Endothelial cell of umbilical vein (primary cell): Measurements from ENCODE around the gene FAM110C. TPM values are rescaled to one million over a fixed set of nuclear protein-coding genes. Genes with fewer than 3 reads are reported as not detected.

Source experiments
- BruUV-seq: library from RNA; stranded (reverse); fragments of 400-500 nt; replicated peaks from 2 replicates; lab custom pipeline; 2021; lab: Mats Ljungman, UMichigan
- CTCF ChIA-PET: fragments of 300-600, 350-600 bp; sonication (Branson Sonifier 250); formaldehyde crosslinking; loops from one replicate; lab custom pipeline; 2021; ENCODE audit warnings: antibody characterized with exemption, inconsistent platforms; lab: Charles Lee
- POLR2A ChIA-PET: fragments of 300-600, 350-600 bp; sonication (Branson Sonifier 250); formaldehyde crosslinking; loops from one replicate; lab custom pipeline; 2021; ENCODE audit warnings: antibody characterized with exemption, inconsistent platforms; lab: Charles Lee
- DNase-seq: peaks from one replicate; pipeline ENCODE4 v3.0.0-alpha.2; 2011; ENCODE audit warnings: low read depth, low spot score
- FAIRE-seq: peaks from 2 replicates; lab custom pipeline; 2011; peaks lifted over from hg19 to GRCh38; lab: Jason Lieb, UNC
- H2AFZ ChIP-seq: 2 replicates; pipeline ENCODE4 v1.6.0; 2012; ENCODE audit warnings: low read depth, low read length, control low read depth, inconsistent platforms
- H3K27ac ChIP-seq: 2 replicates; pipeline ENCODE4 v1.5.1; 2011; ENCODE audit warnings: low read depth, mild to moderate bottlenecking, control low read depth, low read length, moderate library complexity; ENCODE audit not compliant: insufficient read depth
- H3K27me3 ChIP-seq, 2 experiments: 2 replicates each; pipeline versions ENCODE4 v1.6.0 to v1.6.1; 2011; ENCODE audit warnings: low read length in 2 of 2, mixed read lengths in 1 of 2; ENCODE audit not compliant: control insufficient read depth in 2 of 2, insufficient read depth in 2 of 2
- H3K36me3 ChIP-seq, 2 experiments: 2 replicates in 1 of 2; 3 replicates in 1 of 2; pipeline ENCODE4 v1.5.1; 2011; ENCODE audit warnings: low read length in 2 of 2, mild to moderate bottlenecking in 1 of 2, moderate library complexity in 1 of 2; ENCODE audit not compliant: control insufficient read depth in 2 of 2, insufficient read depth in 2 of 2; ENCODE audit errors: extremely low read depth in 1 of 2
- H3K4me1 ChIP-seq: 3 replicates; pipeline ENCODE4 v1.5.1; 2011; ENCODE audit warnings: mild to moderate bottlenecking, low read length; ENCODE audit not compliant: control insufficient read depth, insufficient read depth; ENCODE audit errors: extremely low read depth
- H3K4me2 ChIP-seq: 2 replicates; pipeline ENCODE4 v1.6.1; 2011; ENCODE audit warnings: low read length, control low read depth, mixed read lengths; ENCODE audit not compliant: insufficient read depth
- H3K4me3 ChIP-seq, 3 experiments: fragments of 200-600 bp in 1 of 3; sonication (generic), shearing (Covaris generic) in 1 of 3; replicated peaks in 1 of 3; 2 replicates each; pipeline ENCODE4 v1.5.1; 2011 to 2016; ENCODE audit warnings: control low read depth in 3 of 3, low read length in 3 of 3, mild to moderate bottlenecking in 2 of 3, inconsistent platforms in 1 of 3, low read depth in 1 of 3, moderate library complexity in 1 of 3; ENCODE audit not compliant: insufficient read depth in 1 of 3
- H3K79me2 ChIP-seq: 2 replicates; pipeline ENCODE4 v1.6.0; 2012; ENCODE audit warnings: low read length, inconsistent platforms; ENCODE audit not compliant: control insufficient read depth, insufficient read depth
- H3K9ac ChIP-seq: replicated peaks from 2 replicates; pipeline ENCODE3; 2011; ENCODE audit warnings: low read length, control low read depth; ENCODE audit not compliant: insufficient read depth; ENCODE audit errors: extremely low read depth
- H3K9me1 ChIP-seq: replicated peaks from 3 replicates; pipeline ENCODE4 v1.6.0; 2011; ENCODE audit warnings: mild to moderate bottlenecking, low read length; ENCODE audit not compliant: control insufficient read depth, insufficient read depth; ENCODE audit errors: extremely low read depth
- H3K9me3 ChIP-seq: replicated peaks from 2 replicates; pipeline ENCODE4 v1.5.1; 2012; ENCODE audit warnings: low read length, inconsistent platforms; ENCODE audit not compliant: control insufficient read depth, insufficient read depth
- H4K20me1 ChIP-seq: replicated peaks from 2 replicates; pipeline ENCODE3; 2011; ENCODE audit warnings: mild to moderate bottlenecking, low read length; ENCODE audit not compliant: control insufficient read depth, insufficient read depth; ENCODE audit errors: extremely low read depth
- CTCF ChIP-seq, 2 donors: IDR thresholded peaks; 1 replicate in 1 of 2; 2 replicates in 1 of 2; pipeline ENCODE4 v1.5.1; 2011; ENCODE audit warnings: low read length in 2 of 2, mild to moderate bottlenecking in 2 of 2, moderate library complexity in 2 of 2, control low read depth in 1 of 2, inconsistent platforms in 1 of 2, low read depth in 1 of 2; ENCODE audit not compliant: insufficient read depth in 1 of 2; ENCODE audit errors: extremely low read depth in 1 of 2
- EZH2 ChIP-seq: IDR thresholded peaks from 2 replicates; pipeline ENCODE4 v1.6.1; 2012; ENCODE audit warnings: borderline replicate concordance, low read depth, mild to moderate bottlenecking, moderate library complexity, low read length, inconsistent platforms; ENCODE audit not compliant: severe bottlenecking
- FOS ChIP-seq: IDR thresholded peaks from 2 replicates; pipeline ENCODE4 v1.6.1; 2011; ENCODE audit warnings: mild to moderate bottlenecking, low read length, moderate library complexity, borderline replicate concordance; ENCODE audit not compliant: insufficient read depth
- GATA2 ChIP-seq: IDR thresholded peaks from 2 replicates; pipeline ENCODE4 v1.7.0; 2011; ENCODE audit warnings: low read depth, mild to moderate bottlenecking, moderate library complexity, mixed read lengths, low read length; ENCODE audit not compliant: insufficient read length, insufficient read depth
- JUN ChIP-seq: IDR thresholded peaks from 2 replicates; pipeline ENCODE4 v1.6.1; 2011; ENCODE audit warnings: borderline replicate concordance, low read depth; ENCODE audit not compliant: insufficient read length, insufficient read depth
- MAX ChIP-seq: IDR thresholded peaks from 2 replicates; pipeline ENCODE4 v1.6.1; 2011; ENCODE audit not compliant: insufficient read depth, insufficient read length
- MYC ChIP-seq: IDR thresholded peaks from one replicate; pipeline ENCODE4 v1.6.1; 2011; ENCODE audit warnings: mild to moderate bottlenecking, low read depth, low read length
- POLR2A ChIP-seq: IDR thresholded peaks from 2 replicates; pipeline ENCODE4 v1.6.1; 2012; ENCODE audit warnings: low read depth, mild to moderate bottlenecking, control low read depth, low read length
- POLR2AphosphoS5 ChIP-seq: IDR thresholded peaks from 2 replicates; pipeline ENCODE4 v1.6.1; 2012; ENCODE audit warnings: low read depth, mild to moderate bottlenecking, control low read depth, low read length, moderate library complexity; ENCODE audit not compliant: insufficient read depth
- dilution Hi-C: fragments of 300-500 bp; cut with MboI; formaldehyde crosslinking; loops from one replicate; pipeline ENCODE4 v1.15.0; 2019; ENCODE audit warnings: low sequenced_read_pairs; ENCODE audit not compliant: extremely low pct_ligation_motif_present
- intact Hi-C: fragments of 100-400 bp; cut with micrococcal nuclease; formaldehyde crosslinking; loops from one replicate; pipeline ENCODE4 v1.10.0; 2022
- polyA plus RNA-seq, 4 experiments: library from polyadenylated mRNA; depleted of rRNA in 3 of 4; stranded (reverse) in 3 of 4; unstranded in 1 of 4; fragments of >200 nt; gene quantifications; 2 replicates each; pipeline versions ENCODE4 v1.2.1 to v1.2.3, GENCODE V29; 2011 to 2012; ENCODE audit warnings: missing spikeins in 1 of 4
- total RNA-seq: library from RNA; stranded (reverse); gene quantifications from 2 replicates; pipeline ENCODE4 v1.2.3, GENCODE V29; 2021

FAM110C gene
- total and polyA plus RNA-seq, 2 donors (not counting 3 experiments of a cell fraction or from before 2014, with no cell fraction given), result not detected

- Histone ChIP-seq H3K4me3 (no peak overlapping the region), H2AFZ (no peak overlapping the region), H3K4me2 (no peak overlapping the region), H4K20me1 (no peaks in the 10 kb centered on the region), H3K36me3 (no peaks in the 10 kb centered on the region), H3K27ac (no peak overlapping the region), H3K9me1 (no peaks in the 10 kb centered on the region), H3K27me3 (no peaks in the 10 kb centered on the region), H3K4me1 (no peaks in the 10 kb centered on the region), H3K9ac (no peak overlapping the region), H3K9me3 (no peaks in the 10 kb centered on the region), H3K79me2 (no peaks in the 10 kb centered on the region)
- ChIA-PET POLR2A (no interaction called here), CTCF (interaction anchor here (1.9 kb wide), 1 partner anchor 271 kb away, joined by 9 read pairs; no protein-coding TSS in a partner anchor)
- TF ChIP-seq POLR2A (no peak), EZH2 (no peak), MAX (no peak), GATA2 (no peak), MYC (no peak), JUN (no peak), POLR2AphosphoS5 (no peak), CTCF (IDR thresholded peaks at IDR 0.05; ENCODE audit: extremely low read depth in 1 of 2, insufficient read depth in 1 of 2, low read depth in 1 of 2, low read length in 2 of 2) (no peak), FOS (no peak)
- dilution Hi-C loops (no loop called here), intact Hi-C loops (no loop called here)
- no TSS peak for BruUV-seq
- no peak for FAIRE-seq
- DNase-seq, result no peak
Measured at GRCh38 chr2:19505-19904, 26.8 kb downstream of the FAM110C start.
